ENCODE data around the gene KIF17. TPM values are rescaled to one million over a fixed set of nuclear protein-coding genes. Genes with fewer than 3 reads are reported as not detected.

Gene KIF17
- total RNA-seq, 1 donor from 2014 or later: 8.4 TPM

DNA sequence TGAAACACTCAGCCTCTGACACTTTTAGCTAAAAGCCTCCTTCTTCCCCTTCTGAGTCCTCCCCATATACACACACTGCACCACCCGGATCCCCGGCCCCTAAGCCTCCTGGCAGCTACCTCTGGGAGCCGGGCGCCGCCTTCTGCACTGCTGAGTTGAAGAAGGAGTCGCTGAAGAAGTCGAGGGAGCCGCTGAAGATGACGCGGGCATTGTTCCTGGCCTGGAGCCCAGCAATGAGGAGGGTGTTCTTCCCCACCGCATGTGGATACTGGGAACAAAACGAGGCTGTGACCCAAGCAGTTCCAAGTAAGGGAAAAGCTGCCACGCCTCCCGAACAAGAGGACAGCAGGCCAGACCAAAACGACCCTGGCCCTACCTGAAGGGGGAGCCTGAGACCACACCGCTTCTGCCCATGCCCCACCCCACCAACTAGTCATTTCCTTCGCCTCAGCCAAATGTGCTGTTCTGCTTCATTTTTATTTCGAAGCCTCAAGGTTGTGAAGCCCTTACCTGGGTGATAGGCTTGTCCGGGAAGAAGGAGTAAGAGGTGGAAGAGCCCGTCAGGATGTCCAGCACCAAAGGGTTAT, 63.6 kb downstream of the KIF17 start:
- no peak for ATAC-seq
- Histone ChIP-seq H3K4me1 (no peaks in the 10 kb centered on the region), H3K27me3 (ENCODE audit: low read depth) (no peaks in the 10 kb centered on the region), H3K36me3 (peaks cover 98% of the 10 kb centered on the region), H3K4me3 (no peak overlapping the region), H3K9me3 (no peaks in the 10 kb centered on the region), H3K27ac (no peak overlapping the region)
- TF ChIP-seq, protein P1, sequence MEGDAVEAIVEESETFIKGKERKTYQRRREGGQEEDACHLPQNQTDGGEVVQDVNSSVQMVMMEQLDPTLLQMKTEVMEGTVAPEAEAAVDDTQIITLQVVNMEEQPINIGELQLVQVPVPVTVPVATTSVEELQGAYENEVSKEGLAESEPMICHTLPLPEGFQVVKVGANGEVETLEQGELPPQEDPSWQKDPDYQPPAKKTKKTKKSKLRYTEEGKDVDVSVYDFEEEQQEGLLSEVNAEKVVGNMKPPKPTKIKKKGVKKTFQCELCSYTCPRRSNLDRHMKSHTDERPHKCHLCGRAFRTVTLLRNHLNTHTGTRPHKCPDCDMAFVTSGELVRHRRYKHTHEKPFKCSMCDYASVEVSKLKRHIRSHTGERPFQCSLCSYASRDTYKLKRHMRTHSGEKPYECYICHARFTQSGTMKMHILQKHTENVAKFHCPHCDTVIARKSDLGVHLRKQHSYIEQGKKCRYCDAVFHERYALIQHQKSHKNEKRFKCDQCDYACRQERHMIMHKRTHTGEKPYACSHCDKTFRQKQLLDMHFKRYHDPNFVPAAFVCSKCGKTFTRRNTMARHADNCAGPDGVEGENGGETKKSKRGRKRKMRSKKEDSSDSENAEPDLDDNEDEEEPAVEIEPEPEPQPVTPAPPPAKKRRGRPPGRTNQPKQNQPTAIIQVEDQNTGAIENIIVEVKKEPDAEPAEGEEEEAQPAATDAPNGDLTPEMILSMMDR (IDR thresholded peaks at IDR 0.05): no peak
- DNase-seq: no peak
- intact Hi-C loops (cut with DNase I): no loop called here

DNA sequence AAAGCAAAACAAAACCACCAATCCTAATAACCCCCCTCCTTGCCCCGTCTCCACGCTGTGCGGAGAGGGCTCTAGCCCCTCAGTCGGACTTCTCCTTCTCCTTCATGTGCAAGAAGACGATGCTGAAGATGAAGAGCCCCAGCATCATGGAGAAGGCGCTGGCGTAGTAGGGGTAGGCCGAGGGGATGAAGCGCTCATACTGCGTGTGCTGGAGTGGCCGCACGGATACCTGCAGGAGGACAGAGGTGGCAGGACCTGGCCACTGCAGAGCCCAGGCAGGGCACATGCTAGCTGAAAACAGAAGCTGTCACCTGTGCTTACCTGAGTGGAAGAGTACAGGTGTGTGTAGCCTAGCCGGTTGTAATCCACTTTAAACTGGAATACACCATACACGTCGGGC, 65.5 kb downstream of the KIF17 start:
- H3K36me3 ChIP-seq: peaks cover 99% of the 10 kb centered on the region
- TF ChIP-seq, protein P1 (IDR thresholded peaks at IDR 0.05): no peak
- no peaks in the 10 kb centered on the region for H3K9me3 ChIP-seq
- no peaks in the 10 kb centered on the region for H3K27me3 ChIP-seq (ENCODE audit: low read depth)
- intact Hi-C loops (cut with DNase I): no loop called here
- no peak overlapping the region for H3K27ac ChIP-seq
- DNase-seq (no peak), ATAC-seq (no peak)
- H3K4me1 ChIP-seq: no peaks in the 10 kb centered on the region
- no peak overlapping the region for H3K4me3 ChIP-seq

DNA sequence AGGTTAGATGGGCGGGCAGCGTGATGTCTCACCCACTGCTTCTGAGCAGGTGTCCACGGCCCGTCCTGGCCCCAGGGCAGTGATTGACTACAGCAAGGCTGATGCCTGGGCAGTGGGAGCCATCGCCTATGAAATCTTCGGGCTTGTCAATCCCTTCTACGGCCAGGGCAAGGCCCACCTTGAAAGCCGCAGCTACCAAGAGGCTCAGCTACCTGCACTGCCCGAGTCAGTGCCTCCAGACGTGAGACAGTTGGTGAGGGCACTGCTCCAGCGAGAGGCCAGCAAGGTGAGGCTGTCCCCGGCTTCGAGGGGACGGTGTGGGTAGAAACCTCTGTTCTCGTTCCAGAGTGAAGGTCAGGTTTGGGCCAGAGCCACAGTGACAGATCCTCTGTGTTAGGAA, 68.9 kb downstream of the KIF17 start:
- DNase-seq (no peak), ATAC-seq (no peak)
- intact Hi-C loops (cut with DNase I): no loop called here
- H3K4me3 ChIP-seq: no peak overlapping the region
- H3K27ac ChIP-seq: no peak overlapping the region
- TF ChIP-seq, protein P1 (IDR thresholded peaks at IDR 0.05): no peak
- peaks cover 96% of the 10 kb centered on the region for H3K36me3 ChIP-seq
- no peaks in the 10 kb centered on the region for H3K27me3 ChIP-seq (ENCODE audit: low read depth)
- H3K4me1 ChIP-seq: no peaks in the 10 kb centered on the region
- H3K9me3 ChIP-seq: no peaks in the 10 kb centered on the region

DNA sequence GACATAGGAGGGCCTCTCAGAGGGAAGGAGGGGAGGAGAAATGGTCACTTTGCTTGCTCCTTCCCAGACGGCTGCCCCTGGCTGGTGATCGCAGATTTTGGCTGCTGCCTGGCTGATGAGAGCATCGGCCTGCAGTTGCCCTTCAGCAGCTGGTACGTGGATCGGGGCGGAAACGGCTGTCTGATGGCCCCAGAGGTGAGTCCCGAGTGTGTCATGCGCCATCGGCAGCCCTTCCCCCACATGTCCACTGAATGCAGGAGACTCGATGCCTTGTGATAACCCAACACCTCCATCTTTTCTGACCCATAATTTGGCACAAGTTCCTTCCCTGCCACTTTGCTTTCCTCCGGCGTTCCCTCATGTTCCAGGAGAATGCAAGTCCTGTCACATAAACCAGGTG, 69.4 kb downstream of the KIF17 start:
- DNase-seq (no peak), ATAC-seq (no peak)
- Histone ChIP-seq H3K27me3 (ENCODE audit: low read depth) (no peaks in the 10 kb centered on the region), H3K27ac (no peak overlapping the region), H3K4me3 (no peak overlapping the region), H3K4me1 (no peaks in the 10 kb centered on the region), H3K36me3 (peaks cover 96% of the 10 kb centered on the region), H3K9me3 (no peaks in the 10 kb centered on the region)
- TF ChIP-seq, protein P1 (IDR thresholded peaks at IDR 0.05): no peak
- intact Hi-C loops (cut with DNase I): no loop called here

DNA sequence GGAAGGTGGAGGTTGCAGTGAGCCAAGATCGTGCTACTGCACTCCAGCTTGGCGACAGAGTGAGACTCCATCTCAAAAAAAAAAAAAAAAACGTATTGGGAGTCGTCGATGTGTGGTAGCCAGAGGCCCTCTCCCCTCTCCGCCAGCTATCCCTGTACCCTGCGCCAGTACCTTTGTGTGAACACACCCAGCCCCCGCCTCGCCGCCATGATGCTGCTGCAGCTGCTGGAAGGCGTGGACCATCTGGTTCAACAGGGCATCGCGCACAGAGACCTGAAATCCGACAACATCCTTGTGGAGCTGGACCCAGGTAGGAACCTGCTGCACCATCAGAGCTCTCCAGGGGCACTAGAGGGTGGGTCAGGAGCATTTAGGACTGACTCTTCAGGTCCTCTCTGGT, 72.4 kb downstream of the KIF17 start:
- H3K36me3 ChIP-seq: peaks cover 96% of the 10 kb centered on the region
- no peak overlapping the region for H3K27ac ChIP-seq
- intact Hi-C loops (cut with DNase I): no loop called here
- DNase-seq (no peak), ATAC-seq (no peak)
- H3K27me3 ChIP-seq (ENCODE audit: low read depth): no peaks in the 10 kb centered on the region
- TF ChIP-seq, protein P1 (IDR thresholded peaks at IDR 0.05): no peak
- no peaks in the 10 kb centered on the region for H3K4me1 ChIP-seq
- H3K4me3 ChIP-seq: no peak overlapping the region
- no peaks in the 10 kb centered on the region for H3K9me3 ChIP-seq
